GM12801 (cell line): ENCODE results near the gene ATG4D.

Source experiments
- CTCF ChIP-seq: IDR thresholded peaks from one replicate; pipeline ENCODE4 v1.5.1; 2011; ENCODE audit warnings: control low read depth; ENCODE audit not compliant: insufficient read length; ENCODE audit errors: extremely low read depth

ATG4D gene

GRCh38 chr19:10543059-10543419 lies 665 bp upstream of the ATG4D start:
- TF ChIP-seq CTCF: no peak

GRCh38 chr19:10544242-10544752 lies 593 bp downstream of the ATG4D start:
- no peak for TF ChIP-seq CTCF

- no peak for TF ChIP-seq CTCF
Observed at GRCh38 chr19:10544753-10545251, 1.1 kb downstream of the ATG4D start.

- TF ChIP-seq CTCF: no peak
Observed at GRCh38 chr19:10546817-10547216, 3.1 kb downstream of the ATG4D start.

- TF ChIP-seq CTCF: no peak
Observed at GRCh38 chr19:10548746-10549276, 5.1 kb downstream of the ATG4D start.

GRCh38 chr19:10549733-10550132 lies 6.0 kb downstream of the ATG4D start:
- no peak for TF ChIP-seq CTCF

GRCh38 chr19:10550336-10550735 lies 6.6 kb downstream of the ATG4D start:
- no peak for TF ChIP-seq CTCF

- no peak for TF ChIP-seq CTCF
Observed at GRCh38 chr19:10551698-10552301, 8.1 kb downstream of the ATG4D start.
